ENCODE results near the gene EGLN1. TPM values are rescaled to one million over a fixed set of nuclear protein-coding genes. Genes with fewer than 3 reads are reported as not detected.

Gene EGLN1
- total RNA-seq, 3 donors from 2014 or later (not counting 1 experiment from before 2014, with no cell fraction given): 14.2 to 27.5 (median 24.5) TPM

DNA sequence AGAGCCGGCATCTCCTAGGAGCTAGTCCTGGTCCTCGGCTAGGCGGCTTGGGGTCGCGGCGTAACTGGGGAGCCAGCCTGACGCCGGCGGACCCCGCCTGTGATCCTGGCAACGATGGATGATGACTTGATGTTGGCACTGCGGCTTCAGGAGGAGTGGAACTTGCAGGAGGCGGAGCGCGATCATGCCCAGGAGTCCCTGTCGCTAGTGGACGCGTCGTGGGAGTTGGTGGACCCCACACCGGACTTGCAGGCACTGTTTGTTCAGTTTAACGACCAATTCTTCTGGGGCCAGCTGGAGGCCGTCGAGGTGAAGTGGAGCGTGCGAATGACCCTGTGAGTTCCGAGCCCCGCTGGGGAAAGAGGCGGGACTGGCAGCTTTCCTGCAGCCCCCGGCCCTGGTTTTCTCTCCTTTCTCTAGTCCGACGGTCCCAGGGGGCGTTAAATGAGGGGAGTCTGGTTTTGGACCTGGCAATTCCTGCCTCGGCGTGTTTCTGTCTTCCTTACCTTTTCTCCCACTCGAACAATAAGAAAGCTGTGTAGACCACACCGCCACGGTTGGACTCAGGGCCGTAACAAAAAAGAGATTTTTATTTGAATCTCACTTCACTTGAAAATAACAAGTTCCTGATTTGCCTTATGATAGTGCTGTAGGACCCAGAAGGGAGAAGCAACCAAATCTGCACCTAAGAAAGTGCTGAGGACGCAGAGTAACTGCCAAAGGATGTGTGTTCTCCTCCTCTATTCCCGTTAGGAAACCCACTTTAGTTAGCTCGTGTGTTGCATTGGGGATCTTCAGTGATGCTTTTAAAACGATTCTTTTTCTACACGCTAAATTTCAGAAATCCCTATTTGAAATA, 83.6 kb downstream of the EGLN1 start, which contains the start of gene SPRTN:
SPRTN (plus strand) TSS at position 24 of the 859 bp plus-strand sequence; CDS start at position 115, 91 bp downstream.
- Mint-ChIP-seq H3K9me3 (no peaks in the 10 kb centered on the region), H3K27me3 (ENCODE audit: low read depth in 2 of 2) (no peaks in the 10 kb centered on the region), H3K4me1 (peaks cover 59 to 61% of the 10 kb centered on the region in 2 donors), H3K27ac (peak within 1 kb of the TSS; percentile 99 to 100), H3K4me3 (peak within 1 kb of the TSS; percentile 100), H3K36me3 (peaks cover 8% of the 10 kb centered on the region)
- DNase-seq: peak in 1 of 2 donors; percentile 35
- H3K27ac ChIP-seq (ENCODE audit: low read length): peak within 1 kb of the TSS; percentile 97
- WGBS (ENCODE audit: insufficient coverage): under 1% methylated on average over 38 of the region's 43 CpGs
- peak; percentile 8 to 15 (median 8) for ATAC-seq
- peak within 1 kb of the TSS; percentile 95 for H3K4me3 ChIP-seq (ENCODE audit: low read length)
- no peaks in the 10 kb centered on the region for H3K27me3 ChIP-seq (ENCODE audit: control insufficient read depth, insufficient read depth, low read length)
- peaks cover 4% of the 10 kb centered on the region for H3K36me3 ChIP-seq (ENCODE audit: control insufficient read depth, insufficient read depth, low read length)
- H3K9me3 ChIP-seq (ENCODE audit: control insufficient read depth, insufficient read depth, low read length): no peaks in the 10 kb centered on the region
- peaks cover 39% of the 10 kb centered on the region for H3K4me1 ChIP-seq (ENCODE audit: control insufficient read depth, insufficient read depth, low read length)
- TF ChIP-seq, protein P1, sequence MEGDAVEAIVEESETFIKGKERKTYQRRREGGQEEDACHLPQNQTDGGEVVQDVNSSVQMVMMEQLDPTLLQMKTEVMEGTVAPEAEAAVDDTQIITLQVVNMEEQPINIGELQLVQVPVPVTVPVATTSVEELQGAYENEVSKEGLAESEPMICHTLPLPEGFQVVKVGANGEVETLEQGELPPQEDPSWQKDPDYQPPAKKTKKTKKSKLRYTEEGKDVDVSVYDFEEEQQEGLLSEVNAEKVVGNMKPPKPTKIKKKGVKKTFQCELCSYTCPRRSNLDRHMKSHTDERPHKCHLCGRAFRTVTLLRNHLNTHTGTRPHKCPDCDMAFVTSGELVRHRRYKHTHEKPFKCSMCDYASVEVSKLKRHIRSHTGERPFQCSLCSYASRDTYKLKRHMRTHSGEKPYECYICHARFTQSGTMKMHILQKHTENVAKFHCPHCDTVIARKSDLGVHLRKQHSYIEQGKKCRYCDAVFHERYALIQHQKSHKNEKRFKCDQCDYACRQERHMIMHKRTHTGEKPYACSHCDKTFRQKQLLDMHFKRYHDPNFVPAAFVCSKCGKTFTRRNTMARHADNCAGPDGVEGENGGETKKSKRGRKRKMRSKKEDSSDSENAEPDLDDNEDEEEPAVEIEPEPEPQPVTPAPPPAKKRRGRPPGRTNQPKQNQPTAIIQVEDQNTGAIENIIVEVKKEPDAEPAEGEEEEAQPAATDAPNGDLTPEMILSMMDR (IDR thresholded peaks at IDR 0.05): no peak
- intact Hi-C loops (cut with micrococcal nuclease): loop anchor here (1.0 to 5.0 kb wide), 3 partner anchors 98 to 361 kb away; partner anchors contain the start of genes ARV1, GNPAT, TSNAX and TTC13

GRCh38 chr1:231337472-231338269, 84.4 kb downstream of the EGLN1 start, which contains the start of gene EXOC8:
TSS of gene EXOC8 (minus strand) at chr1:231337852. CDS start at chr1:231337745, 107 bp downstream.
- Mint-ChIP-seq H3K36me3 (peaks cover 8% of the 10 kb centered on the region), H3K4me3 (peak within 1 kb of the TSS; percentile 100), H3K27ac (peak within 1 kb of the TSS; percentile 99 to 100), H3K9me3 (no peaks in the 10 kb centered on the region), H3K4me1 (peaks cover 53 to 64% of the 10 kb centered on the region in 2 donors), H3K27me3 (ENCODE audit: low read depth in 2 of 2) (no peaks in the 10 kb centered on the region)
- H3K27me3 ChIP-seq (ENCODE audit: control insufficient read depth, insufficient read depth, low read length): no peaks in the 10 kb centered on the region
- under 1% methylated on average over 74 of the region's 74 CpGs for WGBS (ENCODE audit: insufficient coverage)
- peaks cover 39% of the 10 kb centered on the region for H3K4me1 ChIP-seq (ENCODE audit: control insufficient read depth, insufficient read depth, low read length)
- peaks cover 9% of the 10 kb centered on the region for H3K36me3 ChIP-seq (ENCODE audit: control insufficient read depth, insufficient read depth, low read length)
- TF ChIP-seq, protein P1 (IDR thresholded peaks at IDR 0.05): no peak
- ATAC-seq (peak; percentile 76 to 89 (median 86)), DNase-seq (peak; percentile 99 to 100)
- intact Hi-C loops (cut with micrococcal nuclease): loop anchor here (1.0 to 5.0 kb wide), 3 partner anchors 97 to 360 kb away; partner anchors contain the start of genes ARV1, GNPAT, TSNAX and TTC13
- H3K4me3 ChIP-seq (ENCODE audit: low read length): peak within 1 kb of the TSS; percentile 95
- no peaks in the 10 kb centered on the region for H3K9me3 ChIP-seq (ENCODE audit: control insufficient read depth, insufficient read depth, low read length)
- H3K27ac ChIP-seq (ENCODE audit: low read length): peak within 1 kb of the TSS; percentile 97

DNA sequence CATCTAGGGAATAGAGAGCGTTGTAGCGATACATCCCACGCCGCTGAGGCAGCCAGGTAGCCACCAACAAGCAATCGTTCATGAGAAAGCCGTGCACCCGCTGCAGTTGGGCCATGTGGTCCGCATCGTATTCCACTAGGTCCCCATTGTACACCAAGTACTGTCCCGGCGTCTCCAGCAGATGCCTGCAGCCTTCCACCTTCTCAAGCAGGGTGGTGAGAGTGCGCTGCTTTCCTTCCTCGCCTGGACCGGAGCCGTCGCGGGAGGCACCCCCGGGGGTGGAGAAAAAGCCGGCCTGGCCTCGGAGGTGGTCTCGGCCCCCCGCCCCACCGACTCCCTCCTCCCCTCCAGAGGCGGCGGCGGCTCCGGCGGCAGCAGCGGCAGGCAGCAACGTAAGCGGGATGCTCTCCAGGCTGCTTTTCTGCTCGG, 85.0 kb downstream of the EGLN1 start:
- Histone ChIP-seq H3K27me3 (ENCODE audit: control insufficient read depth, insufficient read depth, low read length) (no peaks in the 10 kb centered on the region), H3K27ac (ENCODE audit: low read length) (peak overlapping the region; percentile 97), H3K4me3 (ENCODE audit: low read length) (peak overlapping the region; percentile 95), H3K9me3 (ENCODE audit: control insufficient read depth, insufficient read depth, low read length) (no peaks in the 10 kb centered on the region), H3K4me1 (ENCODE audit: control insufficient read depth, insufficient read depth, low read length) (peaks cover 39% of the 10 kb centered on the region), H3K36me3 (ENCODE audit: control insufficient read depth, insufficient read depth, low read length) (peaks cover 10% of the 10 kb centered on the region)
- intact Hi-C loops (cut with micrococcal nuclease): loop anchor here (5.0 kb wide), 1 partner anchor 360 kb away; the partner anchor contains the start of genes ARV1 and TTC13
- H3K27me3 Mint-ChIP-seq (ENCODE audit: low read depth in 2 of 2): no peaks in the 10 kb centered on the region
- 3% methylated on average over 32 of the region's 32 CpGs for WGBS (ENCODE audit: insufficient coverage)
- DNase-seq (no peak), ATAC-seq (peak in 1 of 3 donors; percentile 8)
- no peaks in the 10 kb centered on the region for H3K9me3 Mint-ChIP-seq
- H3K27ac Mint-ChIP-seq: peak overlapping the region; percentile 99 to 100
- H3K36me3 Mint-ChIP-seq: peaks cover 8% of the 10 kb centered on the region
- H3K4me1 Mint-ChIP-seq: peaks cover 53 to 64% of the 10 kb centered on the region in 2 donors
- H3K4me3 Mint-ChIP-seq: peak overlapping the region; percentile 100
- TF ChIP-seq, protein P1 (IDR thresholded peaks at IDR 0.05): no peak
